ENCODE measurements around the gene C1QL4.

DNA sequence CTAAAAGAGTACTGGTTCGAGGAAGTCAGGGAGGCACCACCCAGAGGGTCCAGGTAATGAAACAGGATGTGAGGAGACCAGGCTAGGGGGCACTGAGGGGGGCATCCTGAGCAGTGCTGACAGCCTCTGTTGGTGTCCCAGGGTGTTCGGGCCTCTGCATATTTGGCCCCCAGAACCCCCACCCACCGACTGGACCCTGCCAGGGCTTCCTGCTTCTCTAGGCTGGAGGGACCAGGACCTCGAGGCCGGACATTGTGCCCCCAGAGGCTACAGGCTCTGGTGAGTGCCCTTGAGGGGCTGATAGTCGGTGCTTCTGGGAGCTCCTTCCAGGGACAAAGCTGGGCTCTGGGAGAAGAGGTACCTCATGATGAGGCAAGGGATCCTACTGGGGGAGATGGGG is 11.4 kb downstream of the C1QL4 start:
- TF ChIP-seq, protein P1, sequence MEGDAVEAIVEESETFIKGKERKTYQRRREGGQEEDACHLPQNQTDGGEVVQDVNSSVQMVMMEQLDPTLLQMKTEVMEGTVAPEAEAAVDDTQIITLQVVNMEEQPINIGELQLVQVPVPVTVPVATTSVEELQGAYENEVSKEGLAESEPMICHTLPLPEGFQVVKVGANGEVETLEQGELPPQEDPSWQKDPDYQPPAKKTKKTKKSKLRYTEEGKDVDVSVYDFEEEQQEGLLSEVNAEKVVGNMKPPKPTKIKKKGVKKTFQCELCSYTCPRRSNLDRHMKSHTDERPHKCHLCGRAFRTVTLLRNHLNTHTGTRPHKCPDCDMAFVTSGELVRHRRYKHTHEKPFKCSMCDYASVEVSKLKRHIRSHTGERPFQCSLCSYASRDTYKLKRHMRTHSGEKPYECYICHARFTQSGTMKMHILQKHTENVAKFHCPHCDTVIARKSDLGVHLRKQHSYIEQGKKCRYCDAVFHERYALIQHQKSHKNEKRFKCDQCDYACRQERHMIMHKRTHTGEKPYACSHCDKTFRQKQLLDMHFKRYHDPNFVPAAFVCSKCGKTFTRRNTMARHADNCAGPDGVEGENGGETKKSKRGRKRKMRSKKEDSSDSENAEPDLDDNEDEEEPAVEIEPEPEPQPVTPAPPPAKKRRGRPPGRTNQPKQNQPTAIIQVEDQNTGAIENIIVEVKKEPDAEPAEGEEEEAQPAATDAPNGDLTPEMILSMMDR (IDR thresholded peaks at IDR 0.05), result no peak
- no peak for TF ChIP-seq POLR2A (IDR thresholded peaks at IDR 0.05)

Measured in vagina (tissue), 2 donors.